Measurements from ENCODE around the gene AMN.

Gene AMN

GRCh38 chr14:102969060-102969791, 46.8 kb downstream of the AMN start:
- DNase-seq = no peak

GRCh38 chr14:102969901-102970300, 47.4 kb downstream of the AMN start:
- no peak for DNase-seq

- DNase-seq = no peak
These were observed 48.0 kb downstream of the AMN start for GRCh38 chr14:102970496-102970895.

GRCh38 chr14:102971314-102971713, 48.9 kb downstream of the AMN start:
- DNase-seq = no peak

GRCh38 chr14:102971836-102972606, 49.6 kb downstream of the AMN start:
- DNase-seq = no peak

GRCh38 chr14:102973706-102974285, 51.3 kb downstream of the AMN start:
- no peak for DNase-seq

- DNase-seq = no peak
These were observed 53.2 kb downstream of the AMN start for GRCh38 chr14:102975662-102976061.

- DNase-seq = no peak
These were observed 55.0 kb downstream of the AMN start for GRCh38 chr14:102977475-102977874.

- no peak for DNase-seq
These were observed 56.9 kb downstream of the AMN start for GRCh38 chr14:102979406-102979805.

GRCh38 chr14:102980409-102980810, 57.9 kb downstream of the AMN start:
- no peak for DNase-seq

Measured in activated CD8-positive, alpha-beta memory T cell treated with anti-CD3 and anti-CD28 coated beads, Interleukin-2, amount 50 U/mL, for 48 hours (primary cell).